Measurements from ENCODE around the gene SLC22A3. TPM values are rescaled to one million over a fixed set of nuclear protein-coding genes. Genes with fewer than 3 reads are reported as not detected.

The SLC22A3 gene
- polyA plus RNA-seq, 2 of the 4 experiments (the other 2 are of a cell fraction) = 44.9 to 57.4 TPM

GRCh38 chr6:160450849-160451248 lies 102.7 kb downstream of the SLC22A3 start (continued):
- TF ChIP-seq POLR2AphosphoS2 (conservative IDR thresholded peaks at IDR 0.05; ENCODE audit: low read length) (no peak), MYC (IDR thresholded peaks at IDR 0.05; ENCODE audit: borderline replicate concordance, low read length) (no peak)

GRCh38 chr6:160454303-160454702 lies 106.1 kb downstream of the SLC22A3 start:
- ATAC-seq = no peak

GRCh38 chr6:160455081-160455480 lies 106.9 kb downstream of the SLC22A3 start:
- Histone ChIP-seq H3K9me3 (no peaks in the 10 kb centered on the region), H3K4me1 (peaks cover 12% of the 10 kb centered on the region), H3K4me2 (peak overlapping the region; percentile 69; the same call in 2 of the 3 replicates), H3K4me3 (no peak overlapping the region), H3K27ac (peak overlapping the region; percentile 74 to 83)
- CTCF ChIA-PET = interaction anchor here (0.6 to 4.8 kb wide), 33 partner anchors 10 to 592 kb away, joined by 3 to 61 read pairs (median 4); no protein-coding TSS in a partner anchor
- WGBS (ENCODE audit: missing lambda C conversion rate) = 78% methylated on average over 6 of the region's 6 CpGs
- DNase-seq (ENCODE audit: low read depth in 1 of 2, low spot score in 1 of 2) (no peak), FAIRE-seq (no peak), ATAC-seq (no peak)
- POLR2A ChIA-PET = no interaction called here
- TF ChIP-seq BCL3 (IDR thresholded peaks at IDR 0.05) (no peak), EHMT2 (IDR thresholded peaks at IDR 0.05; ENCODE audit: low read depth) (no peak), CBX8 (IDR thresholded peaks at IDR 0.05) (no peak), USF2 (IDR thresholded peaks at IDR 0.05) (no peak)

More at GRCh38 chr6:160454303-160454702, 106.1 kb downstream of the SLC22A3 start:
- no peak for FAIRE-seq
- ChIA-PET CTCF (interaction anchor here (1.5 to 4.8 kb wide), 4 partner anchors 13 to 368 kb away, joined by 11 to 61 read pairs (median 22); no protein-coding TSS in a partner anchor), POLR2A (no interaction called here)
- WGBS (ENCODE audit: missing lambda C conversion rate) = 89% methylated on average over 6 of the region's 6 CpGs
- Histone ChIP-seq H3K27ac (peak overlapping the region in 1 of 2 experiments; percentile 44; a peak in 2 of 6 replicates), H3K4me2 (no peak overlapping the region), H3K4me1 (peaks cover 12% of the 10 kb centered on the region), H3K9me3 (no peaks in the 10 kb centered on the region), H3K4me3 (no peak overlapping the region)
- TF ChIP-seq GATA3 (IDR thresholded peaks at IDR 0.05; ENCODE audit: borderline replicate concordance) (no peak), FOSB (CRISPR knock-in tag; IDR thresholded peaks at IDR 0.05) (no peak), EHF (CRISPR knock-in tag; IDR thresholded peaks at IDR 0.05) (no peak), CHD2 (IDR thresholded peaks at IDR 0.05; ENCODE audit: low read length, partially characterized antibody) (no peak), PHF8 (IDR thresholded peaks at IDR 0.05; ENCODE audit: borderline replicate concordance, low read depth) (no peak), RCOR1 (IDR thresholded peaks at IDR 0.05; ENCODE audit: low read depth, low read length) (no peak)
- no peak for DNase-seq (ENCODE audit: low read depth in 1 of 2, low spot score in 1 of 2)

- peak; percentile 49 to 57 for DNase-seq (ENCODE audit: low read depth in 1 of 2, low spot score in 1 of 2)
- H3K9me3 ChIP-seq = no peaks in the 10 kb centered on the region
- H3K27ac ChIP-seq = peak overlapping the region; percentile 74 to 83
- POLR2A ChIA-PET = no interaction called here
- peaks cover 12% of the 10 kb centered on the region for H3K4me1 ChIP-seq
- no peak overlapping the region for H3K4me3 ChIP-seq
- H3K4me2 ChIP-seq = peak overlapping the region; percentile 69
- no peak for FAIRE-seq
- WGBS (ENCODE audit: missing lambda C conversion rate) = 25% methylated on average over 10 of the region's 11 CpGs
- ATAC-seq = peak; percentile 80 to 84
- CTCF ChIA-PET = interaction anchor here (0.6 to 4.8 kb wide), 35 partner anchors 9 to 592 kb away, joined by 3 to 61 read pairs (median 4); no protein-coding TSS in a partner anchor
- TF ChIP-seq CBX2 (IDR thresholded peaks at IDR 0.05; ENCODE audit: borderline replicate concordance, low read depth) = no peak
- no peak for TF ChIP-seq REST (IDR thresholded peaks at IDR 0.05)
- no peak for TF ChIP-seq PBX3 (IDR thresholded peaks at IDR 0.05)
- no peak for TF ChIP-seq ZSCAN20 (CRISPR knock-in tag; IDR thresholded peaks at IDR 0.05)
- peak; percentile 94 to 95 for TF ChIP-seq RAD21 (conservative IDR thresholded peaks at IDR 0.05 in 1 of 2, IDR thresholded peaks at IDR 0.05 in 1 of 2)
- no peak for TF ChIP-seq BHLHE40 (IDR thresholded peaks at IDR 0.05; ENCODE audit: low read depth, low read length)
- no peak for TF ChIP-seq KDM1A (IDR thresholded peaks at IDR 0.05; ENCODE audit: low read depth)
- TF ChIP-seq CHD4 (IDR thresholded peaks at IDR 0.05; ENCODE audit: borderline replicate concordance) = no peak
- TF ChIP-seq GATA3 (IDR thresholded peaks at IDR 0.05; ENCODE audit: borderline replicate concordance) = no peak
- no peak for TF ChIP-seq FOXS1 (CRISPR knock-in tag; IDR thresholded peaks at IDR 0.05)
- TF ChIP-seq NPAS2 (CRISPR knock-in tag; IDR thresholded peaks at IDR 0.05; ENCODE audit: borderline replicate concordance) = no peak
- TF ChIP-seq CHD2 (IDR thresholded peaks at IDR 0.05; ENCODE audit: low read length, partially characterized antibody) = no peak
- no peak for TF ChIP-seq MYC (IDR thresholded peaks at IDR 0.05; ENCODE audit: borderline replicate concordance, low read length)
- no peak for TF ChIP-seq EHF (CRISPR knock-in tag; IDR thresholded peaks at IDR 0.05)
- no peak for TF ChIP-seq RCOR1 (IDR thresholded peaks at IDR 0.05; ENCODE audit: low read depth, low read length)
- TF ChIP-seq TP53 (CRISPR knock-in tag; IDR thresholded peaks at IDR 0.05) = no peak
- no peak for TF ChIP-seq RFX5 (IDR thresholded peaks at IDR 0.05)
Observed at GRCh38 chr6:160455541-160456213, 107.5 kb downstream of the SLC22A3 start.
